Stimulated activated CD8-positive, alpha-beta memory T cell treated with anti-CD3 and anti-CD28 coated beads, Interleukin-2, amount 100 ng/mL, for 48 hours (primary cell): ENCODE results near the gene C2CD5.
"Not testable (repeated sequence)": the region's sequence is repeated elsewhere in the genome, so short reads cannot be mapped to it uniquely, and the experiment has no call there.

Source experiments
- DNase-seq, 2 donors: peaks; one replicate each; pipeline ENCODE4 v3.0.0-alpha.2; 2020; ENCODE audit warnings: low read depth in 2 of 2

Gene C2CD5

DNA sequence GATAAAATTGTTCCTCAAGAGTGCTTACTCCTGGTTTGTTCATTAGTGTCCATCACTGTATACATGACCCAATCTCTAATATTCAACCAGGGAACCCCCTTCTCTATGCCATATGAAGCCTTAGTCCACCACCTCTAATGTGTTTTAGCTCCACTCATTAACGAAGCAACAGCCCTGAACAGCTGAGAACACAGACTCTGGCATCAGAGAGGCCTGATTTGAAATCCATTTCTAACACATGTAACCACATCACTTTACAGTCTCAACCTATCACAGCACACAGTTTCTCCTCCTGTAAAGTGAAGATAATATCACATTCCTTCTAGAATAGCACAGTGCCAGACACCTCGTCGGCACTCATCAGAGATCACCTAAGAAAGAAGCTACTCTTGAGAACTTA, 64.3 kb downstream of the C2CD5 start:
- no peak for DNase-seq

DNA sequence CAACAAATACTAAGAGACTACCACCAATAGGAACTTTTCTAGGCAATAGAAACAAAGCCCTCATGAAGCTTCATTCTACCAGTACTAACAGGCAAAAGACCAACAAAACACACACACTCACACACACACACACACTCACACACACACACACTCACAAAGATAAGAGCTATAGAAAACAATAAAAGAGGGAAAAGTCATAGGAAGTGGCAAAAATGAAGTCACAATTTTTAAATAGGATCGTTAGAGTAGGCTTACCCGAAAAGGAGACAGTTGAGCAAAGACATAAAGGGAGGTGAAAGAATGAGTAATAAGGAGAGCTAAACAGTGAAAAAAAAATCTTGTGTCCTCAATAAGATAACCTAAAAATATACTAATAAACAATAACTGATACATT, 66.5 kb downstream of the C2CD5 start:
- DNase-seq: no peak

DNA sequence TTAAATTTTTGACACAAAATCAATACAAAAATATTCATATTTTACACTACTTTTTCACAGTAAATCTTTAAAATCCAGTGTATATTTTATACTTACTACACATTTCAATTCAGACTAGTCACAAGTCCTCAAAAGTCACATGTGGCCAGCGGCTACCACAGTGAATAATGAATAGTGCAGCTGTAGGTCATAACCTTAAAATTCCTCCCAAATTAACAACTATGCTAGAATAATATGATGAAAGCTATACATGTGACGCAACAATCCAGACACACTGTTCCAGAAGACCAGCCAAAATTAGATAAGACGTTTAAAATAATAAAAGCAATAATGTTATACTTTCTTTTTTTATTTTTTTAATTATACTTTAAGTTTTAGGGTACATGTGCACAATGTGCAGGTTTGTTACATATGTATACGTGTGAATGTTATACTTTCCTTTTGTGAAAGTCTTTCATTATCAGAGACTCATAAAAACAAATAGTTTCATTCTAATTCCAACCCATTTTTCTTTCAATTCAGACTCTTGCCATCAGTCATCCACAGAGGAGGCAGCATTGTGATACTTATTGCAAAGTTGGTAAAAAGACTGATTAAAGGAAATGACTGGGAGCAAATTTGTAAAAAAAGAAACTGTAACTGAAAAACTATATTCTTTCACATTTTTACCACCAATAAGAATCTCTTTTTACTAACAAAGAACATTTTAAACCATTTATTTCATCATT, 67.0 kb downstream of the C2CD5 start:
- no peak for DNase-seq

DNA sequence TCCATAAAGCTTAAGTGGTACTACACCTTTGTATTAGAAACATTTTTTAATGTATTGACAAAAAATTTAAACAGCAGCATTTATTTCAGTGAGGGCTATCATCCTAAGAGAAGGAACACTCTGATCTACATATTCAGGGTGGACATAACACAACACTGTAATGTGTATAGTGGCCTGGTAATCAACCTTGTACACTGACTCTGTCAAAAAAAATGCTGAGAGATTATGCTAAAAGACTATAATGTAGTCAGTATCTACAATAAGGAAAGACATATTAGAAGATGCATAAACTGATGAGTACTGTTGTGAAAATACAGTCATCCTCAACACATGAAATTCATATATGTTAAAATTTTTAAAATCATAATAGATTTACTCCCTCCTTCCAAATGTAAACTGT, 68.2 kb downstream of the C2CD5 start:
- no peak for DNase-seq

DNA sequence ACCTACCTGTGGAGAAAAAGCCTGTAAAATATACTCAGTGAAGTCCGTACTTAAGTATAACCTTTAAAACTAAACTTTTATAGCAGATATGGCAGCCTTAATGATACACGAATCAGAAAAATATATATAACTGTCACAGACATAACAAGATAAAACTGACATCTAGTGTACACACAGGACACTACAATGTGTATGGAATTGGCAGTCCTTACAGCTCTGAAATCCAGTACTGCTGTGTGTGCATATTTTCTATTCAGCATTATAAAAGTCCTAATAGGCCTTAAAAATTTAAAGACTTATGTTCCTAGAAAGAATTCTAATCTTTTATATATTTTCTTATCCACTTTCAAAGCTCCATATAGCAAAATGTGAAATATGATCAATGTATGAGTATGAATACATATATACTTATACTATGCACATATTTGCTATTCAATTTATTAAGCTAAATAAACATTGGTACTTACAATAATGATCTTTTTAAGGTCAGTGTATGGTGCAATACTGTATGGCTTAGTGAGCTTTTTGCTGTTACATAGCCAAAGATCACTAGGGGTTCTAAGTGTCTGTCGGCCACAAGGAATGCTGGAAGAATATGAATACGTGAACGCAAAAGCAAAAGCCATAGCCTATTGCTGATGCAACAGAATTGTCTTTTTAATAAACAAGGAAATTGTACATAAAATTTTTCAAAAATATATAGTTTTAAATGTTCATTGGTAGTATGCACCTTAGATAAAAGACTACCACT, 69.2 kb downstream of the C2CD5 start:
- DNase-seq: no peak

DNA sequence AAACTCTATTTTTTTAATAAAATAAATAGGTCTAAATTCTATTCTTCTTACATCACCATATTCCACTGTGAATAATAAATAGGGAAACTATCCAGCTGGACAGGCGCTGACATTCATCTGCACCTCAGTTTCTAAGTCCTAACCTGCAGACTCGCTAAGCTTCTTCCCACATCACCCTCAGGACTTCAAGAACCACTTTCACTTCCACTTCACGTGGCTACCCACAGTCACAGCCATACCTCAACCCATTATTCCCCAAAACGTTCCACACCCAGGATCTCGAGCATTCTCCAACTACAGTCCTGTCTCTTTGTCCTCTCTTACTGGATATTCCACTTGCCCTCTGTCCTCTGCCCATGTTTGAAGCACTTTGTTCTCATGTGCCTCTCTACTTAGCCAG, 71.1 kb downstream of the C2CD5 start:
- no peak for DNase-seq

DNA sequence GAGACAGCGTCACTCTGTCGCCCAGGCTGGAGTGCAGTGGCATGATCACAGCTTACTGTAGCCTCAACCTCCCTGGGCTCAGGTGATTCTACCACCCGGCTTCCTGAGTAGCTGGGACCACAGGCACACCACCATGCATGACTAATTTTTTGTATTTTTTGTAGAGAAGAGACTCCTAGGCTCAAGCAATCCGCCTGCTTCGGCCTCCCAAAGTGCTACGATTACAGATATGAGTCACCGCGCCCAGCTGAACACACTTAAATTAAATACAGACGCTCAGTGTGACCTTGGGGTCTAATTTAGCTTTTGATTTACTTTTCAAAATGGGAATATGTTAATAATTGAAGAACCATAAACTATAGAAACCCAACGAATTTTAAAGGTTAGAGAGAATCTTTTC, 77.2 kb downstream of the C2CD5 start:
- DNase-seq: no peak

DNA sequence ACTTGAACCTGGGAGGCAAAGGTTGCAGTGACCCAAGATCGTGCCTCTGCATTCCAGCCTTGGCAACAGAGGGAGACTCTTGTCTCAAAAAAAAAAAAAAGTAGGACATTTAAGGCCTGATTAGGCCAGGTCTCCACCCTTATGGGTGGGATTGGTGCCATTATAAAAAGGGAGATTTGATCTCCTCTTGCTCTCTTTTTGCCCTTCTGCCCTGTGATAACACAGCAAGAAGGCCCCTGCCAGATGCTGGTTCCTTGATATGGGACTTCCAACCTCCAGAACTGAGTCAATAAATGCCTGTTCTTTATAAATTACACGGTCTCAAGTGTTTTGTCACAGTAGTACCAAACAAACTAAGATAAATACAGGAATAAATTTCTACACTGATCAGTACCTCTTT, 81.0 kb downstream of the C2CD5 start:
- no peak for DNase-seq

DNA sequence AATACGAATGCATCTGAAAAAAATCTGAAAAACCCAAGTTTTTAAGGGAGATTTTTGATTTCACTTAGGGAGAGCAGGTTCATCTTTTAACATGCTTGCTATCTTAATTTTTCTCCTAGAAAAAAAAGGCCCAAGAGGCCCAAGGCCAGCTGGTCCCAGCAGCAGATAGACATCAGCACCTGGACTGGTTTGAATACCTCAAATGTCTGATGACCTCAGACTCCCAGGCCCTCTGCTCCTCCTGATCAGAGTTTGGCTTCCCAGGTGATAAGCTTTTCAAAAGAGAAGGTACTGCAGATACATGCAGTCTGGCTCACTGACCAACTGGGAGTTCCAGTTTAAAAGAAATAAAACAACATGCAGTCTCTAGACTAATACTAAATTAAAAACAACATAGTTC, 82.6 kb downstream of the C2CD5 start:
- DNase-seq: no peak

DNA sequence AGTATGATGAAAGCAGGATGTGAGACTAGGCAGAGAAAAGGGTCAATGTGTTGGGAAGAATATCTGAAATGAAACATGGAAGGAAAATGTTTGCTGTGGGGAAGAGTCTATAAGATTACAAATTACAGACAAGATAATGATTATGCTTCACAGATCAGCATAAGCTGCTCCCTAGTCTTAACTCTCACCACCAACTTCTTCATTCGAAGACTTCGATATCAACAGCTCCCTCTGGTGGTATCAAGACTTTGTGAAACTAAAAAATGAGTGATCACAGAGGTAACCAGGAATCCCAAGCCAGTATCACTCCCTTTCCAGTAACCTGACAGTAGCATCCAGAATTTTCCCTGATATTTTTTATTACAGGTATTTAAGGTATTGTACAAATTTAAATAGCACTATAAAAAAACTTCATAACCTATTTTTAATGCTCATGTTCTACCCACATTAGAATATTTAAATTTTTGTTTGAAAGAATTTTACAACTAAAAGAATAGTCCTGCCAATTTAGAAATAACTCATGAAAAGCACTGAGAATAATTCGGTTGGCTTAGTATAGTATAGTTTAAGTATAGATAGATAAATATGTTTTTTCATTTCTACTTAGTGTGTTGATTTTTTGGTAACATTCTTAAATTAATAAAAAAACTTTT, 84.4 kb downstream of the C2CD5 start:
- no peak for DNase-seq

DNA sequence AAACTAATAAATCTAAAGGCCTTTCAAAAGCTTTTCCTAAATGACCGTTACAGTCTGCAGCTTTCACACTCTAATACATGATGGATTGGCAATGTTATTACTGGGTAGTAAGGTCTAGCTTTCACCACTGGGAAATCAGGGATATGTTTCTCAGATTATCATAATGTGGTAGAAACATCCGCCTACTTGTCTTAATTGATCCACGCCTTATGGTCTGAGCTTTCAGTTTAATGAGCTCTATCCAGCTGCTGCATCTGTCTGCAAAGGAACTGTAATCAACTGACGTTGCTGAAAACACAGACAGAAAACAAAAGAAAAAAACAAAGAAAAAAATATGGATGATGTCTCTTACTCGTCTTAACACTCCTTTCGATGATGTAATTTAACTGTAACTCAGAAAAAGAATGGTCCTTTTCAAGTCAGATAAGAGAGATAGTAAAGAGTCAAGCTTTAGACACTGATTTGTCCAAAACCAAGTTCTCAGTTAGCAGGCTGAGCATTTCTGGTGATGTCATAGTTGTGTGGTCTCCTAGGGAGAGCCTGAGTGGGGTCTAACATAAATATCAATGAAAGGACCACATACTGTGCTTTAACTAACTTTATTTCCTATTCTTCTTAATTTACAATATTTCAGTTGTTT, 85.9 kb downstream of the C2CD5 start:
- DNase-seq: no peak

DNA sequence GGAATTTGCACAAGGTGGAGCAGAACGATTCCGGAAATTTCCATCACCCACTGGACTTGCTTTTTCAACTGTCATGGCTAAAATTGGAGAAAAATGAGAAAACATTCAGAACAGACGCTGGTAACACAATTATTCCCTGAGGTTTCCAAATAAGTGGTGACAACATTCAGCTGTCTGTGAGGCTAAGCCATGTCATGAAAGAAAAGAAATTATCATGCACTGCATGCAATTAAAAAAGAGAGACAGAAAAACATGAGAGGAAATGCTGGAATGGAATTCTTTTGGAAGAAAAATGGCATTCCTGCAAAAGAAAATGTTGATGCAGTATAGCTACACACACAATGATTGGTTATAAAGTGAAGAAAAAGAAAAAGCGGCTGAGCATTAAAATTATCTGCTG, 87.3 kb downstream of the C2CD5 start:
- no peak for DNase-seq

DNA sequence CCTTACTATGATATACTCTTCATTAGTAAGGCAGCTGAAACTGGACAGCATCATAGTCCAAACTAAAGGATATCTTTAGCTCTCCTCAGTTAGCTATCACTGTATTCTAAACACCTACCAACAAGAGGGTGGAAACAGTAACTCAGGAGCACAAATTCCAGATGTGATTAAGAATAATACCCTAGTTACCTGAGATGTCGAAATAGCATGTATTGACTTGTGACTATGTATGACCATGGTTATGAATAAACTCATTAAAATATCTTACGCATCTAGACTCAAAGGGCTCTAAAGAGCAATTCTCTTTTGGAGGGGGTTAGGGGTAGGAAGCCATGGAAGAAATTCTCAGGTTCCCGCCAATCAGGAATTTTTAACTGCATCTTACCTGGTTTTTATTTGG, 90.8 kb downstream of the C2CD5 start:
- no peak for DNase-seq

DNA sequence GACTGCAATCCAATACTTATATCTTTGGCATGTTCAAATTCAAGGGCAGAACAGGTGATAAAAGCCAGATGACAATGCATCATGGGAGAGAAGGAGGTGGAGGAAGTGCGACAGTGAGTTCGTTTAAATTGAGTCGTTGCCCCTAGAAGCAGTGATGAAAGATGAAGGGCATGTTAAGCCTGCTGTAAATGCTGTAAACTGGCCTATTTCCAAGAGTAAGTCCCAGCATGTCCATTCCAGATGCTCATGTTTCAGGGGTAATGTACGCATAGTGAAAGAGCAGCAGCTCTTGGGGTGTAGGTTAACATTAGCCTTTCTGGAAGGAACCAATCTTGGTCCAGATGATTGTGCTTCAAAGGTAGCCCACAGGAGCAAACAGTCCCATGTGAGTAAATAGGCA, 97.1 kb downstream of the C2CD5 start:
- no peak for DNase-seq

DNA sequence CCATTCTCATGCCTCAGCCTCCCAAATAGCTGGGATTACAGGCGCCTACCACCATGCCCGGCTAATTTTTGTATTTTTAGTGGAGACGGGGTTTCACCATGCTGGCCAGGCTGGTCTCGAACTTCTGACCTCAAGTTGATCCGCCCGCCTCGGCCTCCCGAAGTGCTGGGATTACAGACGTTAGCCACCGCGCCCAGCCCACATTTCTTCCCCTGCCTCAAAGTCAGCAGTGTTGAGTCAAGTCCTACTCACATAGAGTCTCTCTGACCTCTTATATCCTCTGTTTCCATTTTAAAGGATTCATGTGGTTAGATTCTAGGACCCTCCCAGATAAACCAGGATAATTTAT, 100.1 kb downstream of the C2CD5 start:
- not testable (repeated sequence) for DNase-seq

DNA sequence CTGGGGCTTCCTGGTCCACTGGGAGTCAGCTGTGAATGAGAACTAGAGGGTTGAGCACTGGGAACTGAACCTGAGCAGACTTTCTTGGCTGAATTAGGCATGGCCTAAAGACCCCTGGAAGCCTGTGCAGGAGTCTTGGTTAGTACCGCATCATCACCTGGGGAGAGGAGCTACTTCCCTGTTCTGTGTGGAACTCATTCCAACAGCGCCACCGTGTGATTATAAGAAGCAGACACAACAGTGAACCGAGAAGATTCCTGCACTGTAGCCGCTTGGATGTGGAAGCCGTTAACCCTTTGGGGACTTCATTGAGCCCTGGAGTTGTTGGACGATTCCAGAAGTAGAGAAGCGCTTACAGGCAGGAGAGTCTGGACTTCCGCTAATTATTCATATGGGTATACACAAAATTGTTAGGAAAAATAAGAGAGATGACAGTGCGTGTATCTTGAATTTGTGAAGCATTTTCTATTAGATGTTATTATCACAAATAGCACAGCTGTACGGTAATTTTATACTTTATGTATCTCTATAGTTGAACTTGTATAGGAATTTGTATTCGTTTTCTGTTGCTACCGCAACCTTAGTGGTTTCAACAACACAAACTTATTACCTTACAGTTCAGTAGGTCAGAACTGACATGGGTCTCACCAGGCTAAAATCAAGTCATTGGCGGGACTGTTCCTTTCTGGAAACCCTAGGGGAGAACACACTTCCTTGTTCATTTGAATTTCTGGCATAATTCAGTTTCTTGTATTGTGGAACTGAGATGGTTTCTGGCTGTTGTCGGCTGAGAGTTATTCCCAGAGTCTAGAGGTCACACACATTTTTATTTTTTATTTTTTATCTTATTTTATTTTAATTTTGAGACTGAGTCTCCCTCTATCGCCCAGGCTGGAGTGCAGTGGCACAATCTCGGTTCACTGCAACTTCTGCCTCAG, 100.7 kb downstream of the C2CD5 start:
- DNase-seq: peak; percentile 9 to 12

DNA sequence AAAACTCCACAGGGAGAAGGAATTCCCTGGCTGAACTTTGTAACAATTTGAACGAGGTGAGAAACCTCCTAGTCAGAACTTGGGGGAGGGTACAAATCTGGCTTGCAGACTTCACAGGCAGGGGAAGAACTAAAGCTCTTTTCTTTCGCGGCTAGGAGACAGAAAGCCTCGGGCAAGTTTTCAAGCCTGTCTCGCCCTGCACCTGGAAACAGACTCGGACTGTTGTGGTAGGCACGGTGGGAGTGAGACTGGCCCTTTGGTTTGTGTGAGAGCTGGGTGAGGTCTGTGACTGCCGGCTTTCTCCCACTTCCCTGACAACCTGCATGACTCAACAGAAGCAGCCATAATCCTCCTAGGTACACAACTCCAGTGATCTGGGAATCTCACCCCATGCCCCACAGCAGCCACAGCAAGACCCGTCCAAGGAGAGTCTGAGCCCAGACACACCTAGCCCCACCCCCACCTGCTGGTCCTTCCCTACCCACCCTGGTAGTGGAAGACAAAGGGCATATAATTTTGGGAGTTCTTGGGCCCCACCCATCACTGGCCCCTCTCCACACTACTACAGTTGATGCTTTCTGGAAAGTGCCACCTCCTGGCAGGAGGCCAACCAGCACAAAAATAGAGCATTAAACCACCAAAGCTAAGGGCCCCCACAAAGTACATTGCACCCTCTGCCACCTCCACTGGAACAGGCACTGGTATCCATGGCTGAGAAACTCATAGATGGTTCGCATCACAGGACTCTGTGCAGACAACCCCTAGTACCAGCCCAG, 107.1 kb downstream of the C2CD5 start:
- no peak for DNase-seq

DNA sequence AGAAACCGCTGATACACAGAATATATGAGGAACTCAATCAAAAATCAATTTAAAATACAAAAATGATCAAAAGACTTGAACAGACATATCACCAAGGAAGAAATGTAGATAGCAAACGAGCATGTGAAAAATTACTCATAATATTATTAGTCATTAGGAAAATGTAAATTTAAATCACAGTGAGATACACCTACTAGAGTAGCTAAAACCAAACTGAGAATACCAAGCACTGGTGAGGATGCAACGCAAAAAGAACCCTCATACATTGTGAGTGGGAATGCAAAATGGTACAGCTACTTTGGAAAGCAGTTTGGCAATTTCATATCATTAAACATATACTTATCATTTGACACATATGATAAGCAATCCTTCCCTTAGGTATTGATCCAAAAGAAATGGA, 108.8 kb downstream of the C2CD5 start:
- no peak for DNase-seq

DNA sequence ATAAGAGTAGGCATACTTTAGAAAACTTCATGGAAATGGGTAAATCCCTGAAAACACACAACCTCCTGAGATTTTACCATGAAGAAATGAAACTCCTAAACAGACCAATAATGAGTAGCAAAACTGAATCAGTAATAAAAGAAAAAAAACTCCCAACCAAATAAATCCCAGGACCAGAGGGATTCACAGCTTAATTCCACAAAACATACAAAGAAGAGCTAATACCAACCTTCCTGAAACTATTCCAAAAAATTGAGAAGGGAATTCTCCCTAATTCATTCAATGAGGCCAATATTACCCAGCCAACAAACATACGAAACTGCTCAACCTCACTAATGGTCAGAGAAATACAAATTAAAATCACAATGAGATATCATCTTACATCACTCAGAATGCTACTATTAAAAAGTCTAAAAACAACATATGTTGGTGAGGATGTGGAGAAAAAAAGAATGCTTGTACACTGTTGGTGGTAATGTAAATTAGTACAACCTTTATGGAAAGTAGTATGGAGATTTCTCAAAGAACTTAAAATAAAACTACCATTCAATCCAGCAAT, 112.6 kb downstream of the C2CD5 start:
- DNase-seq: no peak

DNA sequence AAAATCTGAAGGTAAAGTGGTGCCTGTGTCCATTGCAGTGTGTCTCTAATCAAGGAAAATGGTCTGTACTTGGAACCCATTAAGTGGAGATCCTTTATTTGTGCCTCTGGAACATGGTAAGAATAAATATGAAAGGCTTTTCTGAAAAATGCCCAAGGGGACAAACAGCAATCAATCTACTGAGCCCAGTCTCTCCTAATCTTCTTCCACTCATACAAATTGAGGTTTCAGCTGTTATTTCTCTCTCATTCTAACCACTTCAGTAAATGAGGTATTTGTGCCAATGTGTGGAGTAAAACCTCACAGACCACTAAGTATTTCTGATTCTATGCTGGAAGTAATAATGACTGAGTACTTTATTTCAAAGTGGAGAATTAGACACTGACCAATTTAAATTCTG, 127.5 kb downstream of the C2CD5 start:
- no peak for DNase-seq
